HepG2 (cell line): ENCODE measurements around the gene CDK3. TPM values are rescaled to one million over a fixed set of nuclear protein-coding genes. Genes with fewer than 3 reads are reported as not detected.

ENCODE experiments used
- ATAC-seq: fragments of 200-7000 bp; cut with Tn5 transposase; 3 replicates; pipeline ENCODE4 v1.9.1; 2020; ENCODE audit warnings: mild to moderate bottlenecking, moderate library complexity
- BruUV-seq: library from RNA; stranded (reverse); fragments of 400-500 nt; replicated peaks from 2 replicates; lab custom pipeline; 2021; lab: Mats Ljungman, UMichigan
- CTCF ChIA-PET: fragments of 300-600 bp; formaldehyde crosslinking; extraction: SDS; loops from one replicate; lab custom pipeline; 2021; ENCODE audit warnings: low total read pairs, inconsistent platforms, low intra/inter-chr PET ratio; lab: Yijun Ruan, JAX
- POLR2A ChIA-PET: fragments of 350-600 bp; sonication (Branson Sonifier 250); formaldehyde crosslinking; loops from one replicate; lab custom pipeline; 2020; ENCODE audit warnings: antibody characterized with exemption, inconsistent platforms; lab: Yijun Ruan, JAX
- DNase-seq: peaks from one replicate; pipeline ENCODE4 v3.0.0-alpha.2; 2015; ENCODE audit warnings: low spot score
- FAIRE-seq: peaks from 3 replicates; lab custom pipeline; 2011; peaks lifted over from hg19 to GRCh38; lab: Jason Lieb, UNC
- H2AFZ ChIP-seq: one replicate; pipeline ENCODE4 v1.6.1; 2011; ENCODE audit warnings: low read length, inconsistent platforms
- H3K27ac ChIP-seq: fragments of 300-600 bp; 3 replicates; pipeline ENCODE4 v1.8.0; 2011; ENCODE audit warnings: mixed run types, mild to moderate bottlenecking, mixed read lengths, low read length, inconsistent platforms; ENCODE audit not compliant: insufficient read depth; ENCODE audit errors: extremely low read length
- H3K27me3 ChIP-seq, 2 experiments: fragments of 200-600 bp in 1 of 2; 2 replicates in 1 of 2; 3 replicates in 1 of 2; pipeline versions ENCODE4 v1.6.0 to v1.8.0; 2011; ENCODE audit warnings: low read length in 2 of 2, mild to moderate bottlenecking in 2 of 2, moderate library complexity in 2 of 2, inconsistent platforms in 1 of 2; ENCODE audit not compliant: insufficient read depth in 2 of 2, control insufficient read depth in 1 of 2
- H3K36me3 ChIP-seq, 2 experiments: fragments of 200-600 bp in 1 of 2; replicated peaks in 1 of 2; 2 replicates in 1 of 2; 3 replicates in 1 of 2; pipeline versions ENCODE4 v1.5.1 to v1.8.0; 2011; ENCODE audit warnings: low read length in 2 of 2, inconsistent platforms in 1 of 2; ENCODE audit not compliant: insufficient read depth in 2 of 2, control insufficient read depth in 1 of 2
- H3K4me1 ChIP-seq: 2 replicates; pipeline ENCODE4 v1.5.1; 2012; ENCODE audit warnings: low read length, inconsistent platforms; ENCODE audit not compliant: insufficient read depth
- H3K4me2 ChIP-seq: 2 replicates; pipeline ENCODE4 v1.6.0; 2011; ENCODE audit warnings: low read depth, low read length, inconsistent platforms
- H3K4me3 ChIP-seq, 3 experiments: fragments of 200-600 bp in 1 of 3; sonication (generic), shearing (Covaris generic) in 1 of 3; replicated peaks in 1 of 3; 2 replicates each; pipeline ENCODE4 v1.5.1; 2011 to 2016; ENCODE audit warnings: low read length in 3 of 3, inconsistent platforms in 2 of 3, low read depth in 2 of 3, mild to moderate bottlenecking in 2 of 3, control low read depth in 1 of 3, mixed read lengths in 1 of 3; ENCODE audit not compliant: insufficient read depth in 1 of 3
- H3K79me2 ChIP-seq: one replicate; pipeline ENCODE4 v1.6.1; 2011; ENCODE audit warnings: low read length, inconsistent platforms; ENCODE audit not compliant: insufficient read depth
- H3K9ac ChIP-seq: 2 replicates; pipeline ENCODE4 v1.6.0; 2011; ENCODE audit warnings: mild to moderate bottlenecking, low read depth, low read length, inconsistent platforms; ENCODE audit not compliant: insufficient read depth
- H3K9me3 ChIP-seq: 2 replicates; pipeline ENCODE4 v1.5.1; 2012; ENCODE audit warnings: mild to moderate bottlenecking, low read length
- H4K20me1 ChIP-seq: 2 replicates; pipeline ENCODE4 v1.6.0; 2011; ENCODE audit warnings: inconsistent platforms, mild to moderate bottlenecking, low read length, moderate library complexity; ENCODE audit not compliant: insufficient read depth
- BRD4 ChIP-seq: sonication (generic); formaldehyde crosslinking; IDR thresholded peaks from 2 replicates; pipeline ENCODE4 v1.4.0; 2020; ENCODE audit warnings: missing genetic modification reagents
- NCOR1 ChIP-seq: fragments of 200-600 bp; sonication (generic); IDR thresholded peaks from 2 replicates; pipeline ENCODE4 v1.7.0; 2017; ENCODE audit warnings: antibody characterized with exemption, low read length, borderline replicate concordance
- RARA ChIP-seq: IDR thresholded peaks from 2 replicates; pipeline ENCODE4 v1.6.1; 2016; ENCODE audit warnings: missing genetic modification reagents, missing compliant biosample characterization
- ZFX ChIP-seq: sonication (generic); formaldehyde crosslinking; IDR thresholded peaks from 2 replicates; pipeline ENCODE4 v1.4.0; 2020; ENCODE audit warnings: mild to moderate bottlenecking, low read depth, missing genetic modification reagents, moderate library complexity
- ZNF10 ChIP-seq: sonication (generic); formaldehyde crosslinking; IDR thresholded peaks from 2 replicates; pipeline ENCODE4 v1.4.0; 2020; ENCODE audit warnings: mild to moderate bottlenecking, low read depth, missing genetic modification reagents, borderline replicate concordance
- ZNF501 ChIP-seq: sonication (generic); formaldehyde crosslinking; IDR thresholded peaks from 2 replicates; pipeline ENCODE4 v1.5.1; 2020; ENCODE audit warnings: mild to moderate bottlenecking, moderate library complexity, missing genetic modification reagents
- ZNF572 ChIP-seq: sonication (generic); formaldehyde crosslinking; IDR thresholded peaks from 2 replicates; pipeline ENCODE4 v1.5.1; 2020; ENCODE audit warnings: mild to moderate bottlenecking, missing genetic modification reagents
- ZNF841 ChIP-seq: sonication (generic); formaldehyde crosslinking; IDR thresholded peaks from 2 replicates; pipeline ENCODE4 v1.8.1; 2023; ENCODE audit warnings: missing genetic modification reagents, borderline replicate concordance
- WGBS: methylation state at CpG from one replicate; pipeline ENCODE4 v1.1.6; 2017; ENCODE audit warnings: low lambda C conversion rate; 5-methylcytosine and 5-hydroxymethylcytosine counted together
- in situ Hi-C: cut with HindIII; loops from 2 replicates; pipeline ENCODE4 v1.10.0; 2017; ENCODE audit warnings: low pct_unique_long_range_greater_than_20kb; ENCODE audit not compliant: extremely low pct_ligation_motif_present
- intact Hi-C: fragments of 100-400 bp; cut with micrococcal nuclease; formaldehyde crosslinking; loops from one replicate; pipeline ENCODE4 v1.10.0; 2022; ENCODE audit not compliant: unreplicated experiment
- polyA plus RNA-seq, 8 experiments: library from polyadenylated mRNA; depleted of rRNA in 3 of 8; stranded (reverse) in 7 of 8; unstranded in 1 of 8; fragments of >200 nt; fragmentation: Illumina TruSeq in 4 of 8; extraction: Trizol in 4 of 8; gene quantifications; 2 replicates each; pipeline versions ENCODE4 v1.2.1 to v1.2.3, GENCODE V29; 2011 to 2016; ENCODE audit warnings: low read depth in 4 of 8, missing spikeins in 1 of 8, mixed read lengths in 1 of 8; ENCODE audit not compliant: insufficient read depth in 1 of 8
- total RNA-seq, 5 experiments: library from RNA; depleted of rRNA; stranded (reverse); fragments of >200 nt; fragmentation: Illumina TruSeq; extraction: Trizol; gene quantifications; 2 replicates each; pipeline ENCODE4 v1.2.3, GENCODE V29; 2016; ENCODE audit warnings: low read depth in 1 of 5
- TF ChIP-seq, protein P1 (sequence below): sonication (generic); formaldehyde crosslinking; IDR thresholded peaks from 2 replicates; pipeline ENCODE4 v1.9.0; 2022; ENCODE audit warnings: low read depth, missing genetic modification reagents
- TF ChIP-seq, protein P2 (sequence below): sonication (generic); formaldehyde crosslinking; IDR thresholded peaks from 2 replicates; pipeline ENCODE4 v1.4.0; 2020; ENCODE audit warnings: missing genetic modification reagents
- TF ChIP-seq, protein P3 (sequence below): sonication (generic); formaldehyde crosslinking; IDR thresholded peaks from 2 replicates; pipeline ENCODE4 v1.9.0; 2021; ENCODE audit warnings: mild to moderate bottlenecking, missing genetic modification reagents

Gene CDK3
- total and polyA plus RNA-seq, 2 of the 13 experiments (the other 11 are each of a cell fraction or from before 2014, with no cell fraction given): 5.8 to 11.4 TPM

DNA sequence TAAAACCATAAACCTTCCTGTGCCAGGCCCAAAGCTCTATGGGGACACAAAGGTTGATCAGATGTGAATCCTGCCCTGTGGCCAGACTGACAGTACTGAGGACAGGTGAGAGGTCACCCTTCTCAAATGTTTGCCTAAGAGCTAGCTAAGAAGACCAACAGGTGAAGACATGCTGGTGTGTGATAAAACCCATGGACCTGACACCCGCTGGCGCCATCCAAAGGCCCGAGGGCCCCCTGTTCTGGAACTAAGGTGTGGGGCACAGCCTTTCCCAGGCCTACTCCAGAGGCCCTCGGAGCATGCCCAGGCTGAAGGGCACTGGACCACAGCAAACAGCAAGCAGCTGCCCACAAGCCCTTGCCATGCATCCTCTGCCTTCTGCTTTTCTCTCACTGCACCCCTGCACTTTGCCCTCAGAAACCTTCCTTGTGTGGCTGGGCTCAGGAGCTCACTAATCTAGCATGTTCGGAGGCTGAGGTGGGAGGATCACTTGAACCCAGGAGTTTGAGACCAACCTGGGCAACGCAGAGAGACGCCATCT is 5.2 kb upstream of the CDK3 start:
- H3K36me3 ChIP-seq: peaks cover 5 to 12% of the 10 kb centered on the region in 2 experiments
- ATAC-seq (no peak), DNase-seq (peak; percentile 62), FAIRE-seq (peak; percentile 84)
- peak overlapping the region; percentile 94 for H3K27ac ChIP-seq
- ChIA-PET POLR2A (interaction anchor here (1.3 to 14.3 kb wide), 6 partner anchors 8 to 123 kb away, joined by 4 to 481 read pairs (median 8); partner anchors contain the start of genes ACOX1, MRPL38, TEN1 and TRIM47), CTCF (no interaction called here)
- H3K9me3 ChIP-seq: no peaks in the 10 kb centered on the region
- intact Hi-C loops (loop anchor here (5.0 kb wide), 1 partner anchor 53 kb away; the partner anchor contains the start of gene FBF1), in situ Hi-C loops (no loop called here)
- H3K4me2 ChIP-seq: peak overlapping the region; percentile 2; the same call in 1 of the 2 replicates
- H3K9ac ChIP-seq: no peak overlapping the region
- H2AFZ ChIP-seq: no peak overlapping the region
- H4K20me1 ChIP-seq: no peaks in the 10 kb centered on the region
- peaks cover 76% of the 10 kb centered on the region for H3K4me1 ChIP-seq
- H3K27me3 ChIP-seq: no peaks in the 10 kb centered on the region
- H3K79me2 ChIP-seq: no peaks in the 10 kb centered on the region
- no TSS peak for BruUV-seq
- H3K4me3 ChIP-seq: no peak overlapping the region
- WGBS: 74% methylated on average over 5 of the region's 7 CpGs
- no peak for TF ChIP-seq ZNF10 (CRISPR knock-in tag)
- TF ChIP-seq ZNF501 (CRISPR knock-in tag): no peak
- no peak for TF ChIP-seq ZNF841
- peak; percentile 6; the same call in 1 of the 2 replicates for TF ChIP-seq ZNF572 (CRISPR knock-in tag)
- TF ChIP-seq NCOR1: peak; percentile 42; the same call in 1 of the 2 replicates
- TF ChIP-seq ZFX (CRISPR knock-in tag): peak; percentile 36; the same call in 1 of the 2 replicates
- TF ChIP-seq, protein P1, sequence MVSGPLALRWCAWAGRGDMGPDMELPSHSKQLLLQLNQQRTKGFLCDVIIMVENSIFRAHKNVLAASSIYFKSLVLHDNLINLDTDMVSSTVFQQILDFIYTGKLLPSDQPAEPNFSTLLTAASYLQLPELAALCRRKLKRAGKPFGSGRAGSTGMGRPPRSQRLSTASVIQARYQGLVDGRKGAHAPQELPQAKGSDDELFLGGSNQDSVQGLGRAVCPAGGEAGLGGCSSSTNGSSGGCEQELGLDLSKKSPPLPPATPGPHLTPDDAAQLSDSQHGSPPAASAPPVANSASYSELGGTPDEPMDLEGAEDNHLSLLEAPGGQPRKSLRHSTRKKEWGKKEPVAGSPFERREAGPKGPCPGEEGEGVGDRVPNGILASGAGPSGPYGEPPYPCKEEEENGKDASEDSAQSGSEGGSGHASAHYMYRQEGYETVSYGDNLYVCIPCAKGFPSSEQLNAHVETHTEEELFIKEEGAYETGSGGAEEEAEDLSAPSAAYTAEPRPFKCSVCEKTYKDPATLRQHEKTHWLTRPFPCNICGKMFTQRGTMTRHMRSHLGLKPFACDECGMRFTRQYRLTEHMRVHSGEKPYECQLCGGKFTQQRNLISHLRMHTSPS (CRISPR knock-in tag): peak; percentile 37; the same call in 1 of the 2 replicates
- peak; percentile 52; the same call in 1 of the 2 replicates for TF ChIP-seq RARA (CRISPR knock-in tag)
- TF ChIP-seq, protein P2, sequence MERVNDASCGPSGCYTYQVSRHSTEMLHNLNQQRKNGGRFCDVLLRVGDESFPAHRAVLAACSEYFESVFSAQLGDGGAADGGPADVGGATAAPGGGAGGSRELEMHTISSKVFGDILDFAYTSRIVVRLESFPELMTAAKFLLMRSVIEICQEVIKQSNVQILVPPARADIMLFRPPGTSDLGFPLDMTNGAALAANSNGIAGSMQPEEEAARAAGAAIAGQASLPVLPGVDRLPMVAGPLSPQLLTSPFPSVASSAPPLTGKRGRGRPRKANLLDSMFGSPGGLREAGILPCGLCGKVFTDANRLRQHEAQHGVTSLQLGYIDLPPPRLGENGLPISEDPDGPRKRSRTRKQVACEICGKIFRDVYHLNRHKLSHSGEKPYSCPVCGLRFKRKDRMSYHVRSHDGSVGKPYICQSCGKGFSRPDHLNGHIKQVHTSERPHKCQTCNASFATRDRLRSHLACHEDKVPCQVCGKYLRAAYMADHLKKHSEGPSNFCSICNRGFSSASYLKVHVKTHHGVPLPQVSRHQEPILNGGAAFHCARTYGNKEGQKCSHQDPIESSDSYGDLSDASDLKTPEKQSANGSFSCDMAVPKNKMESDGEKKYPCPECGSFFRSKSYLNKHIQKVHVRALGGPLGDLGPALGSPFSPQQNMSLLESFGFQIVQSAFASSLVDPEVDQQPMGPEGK (CRISPR knock-in tag): peak; percentile 18; the same call in 1 of the 2 replicates
- TF ChIP-seq BRD4: no peak
- TF ChIP-seq, protein P3, sequence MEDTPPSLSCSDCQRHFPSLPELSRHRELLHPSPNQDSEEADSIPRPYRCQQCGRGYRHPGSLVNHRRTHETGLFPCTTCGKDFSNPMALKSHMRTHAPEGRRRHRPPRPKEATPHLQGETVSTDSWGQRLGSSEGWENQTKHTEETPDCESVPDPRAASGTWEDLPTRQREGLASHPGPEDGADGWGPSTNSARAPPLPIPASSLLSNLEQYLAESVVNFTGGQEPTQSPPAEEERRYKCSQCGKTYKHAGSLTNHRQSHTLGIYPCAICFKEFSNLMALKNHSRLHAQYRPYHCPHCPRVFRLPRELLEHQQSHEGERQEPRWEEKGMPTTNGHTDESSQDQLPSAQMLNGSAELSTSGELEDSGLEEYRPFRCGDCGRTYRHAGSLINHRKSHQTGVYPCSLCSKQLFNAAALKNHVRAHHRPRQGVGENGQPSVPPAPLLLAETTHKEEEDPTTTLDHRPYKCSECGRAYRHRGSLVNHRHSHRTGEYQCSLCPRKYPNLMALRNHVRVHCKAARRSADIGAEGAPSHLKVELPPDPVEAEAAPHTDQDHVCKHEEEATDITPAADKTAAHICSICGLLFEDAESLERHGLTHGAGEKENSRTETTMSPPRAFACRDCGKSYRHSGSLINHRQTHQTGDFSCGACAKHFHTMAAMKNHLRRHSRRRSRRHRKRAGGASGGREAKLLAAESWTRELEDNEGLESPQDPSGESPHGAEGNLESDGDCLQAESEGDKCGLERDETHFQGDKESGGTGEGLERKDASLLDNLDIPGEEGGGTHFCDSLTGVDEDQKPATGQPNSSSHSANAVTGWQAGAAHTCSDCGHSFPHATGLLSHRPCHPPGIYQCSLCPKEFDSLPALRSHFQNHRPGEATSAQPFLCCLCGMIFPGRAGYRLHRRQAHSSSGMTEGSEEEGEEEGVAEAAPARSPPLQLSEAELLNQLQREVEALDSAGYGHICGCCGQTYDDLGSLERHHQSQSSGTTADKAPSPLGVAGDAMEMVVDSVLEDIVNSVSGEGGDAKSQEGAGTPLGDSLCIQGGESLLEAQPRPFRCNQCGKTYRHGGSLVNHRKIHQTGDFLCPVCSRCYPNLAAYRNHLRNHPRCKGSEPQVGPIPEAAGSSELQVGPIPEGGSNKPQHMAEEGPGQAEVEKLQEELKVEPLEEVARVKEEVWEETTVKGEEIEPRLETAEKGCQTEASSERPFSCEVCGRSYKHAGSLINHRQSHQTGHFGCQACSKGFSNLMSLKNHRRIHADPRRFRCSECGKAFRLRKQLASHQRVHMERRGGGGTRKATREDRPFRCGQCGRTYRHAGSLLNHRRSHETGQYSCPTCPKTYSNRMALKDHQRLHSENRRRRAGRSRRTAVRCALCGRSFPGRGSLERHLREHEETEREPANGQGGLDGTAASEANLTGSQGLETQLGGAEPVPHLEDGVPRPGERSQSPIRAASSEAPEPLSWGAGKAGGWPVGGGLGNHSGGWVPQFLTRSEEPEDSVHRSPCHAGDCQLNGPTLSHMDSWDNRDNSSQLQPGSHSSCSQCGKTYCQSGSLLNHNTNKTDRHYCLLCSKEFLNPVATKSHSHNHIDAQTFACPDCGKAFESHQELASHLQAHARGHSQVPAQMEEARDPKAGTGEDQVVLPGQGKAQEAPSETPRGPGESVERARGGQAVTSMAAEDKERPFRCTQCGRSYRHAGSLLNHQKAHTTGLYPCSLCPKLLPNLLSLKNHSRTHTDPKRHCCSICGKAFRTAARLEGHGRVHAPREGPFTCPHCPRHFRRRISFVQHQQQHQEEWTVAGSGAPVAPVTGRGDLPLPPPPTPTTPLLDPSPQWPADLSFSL (CRISPR knock-in tag): no peak
